ENCODE measurements around the gene FN1. TPM values are rescaled to one million over a fixed set of nuclear protein-coding genes. Genes with fewer than 3 reads are reported as not detected.

Gene FN1
- total and polyA plus RNA-seq, 2 of the 8 experiments (the other 6 are each of a cell fraction or from before 2014, with no cell fraction given) = 42.9 to 109 TPM

DNA sequence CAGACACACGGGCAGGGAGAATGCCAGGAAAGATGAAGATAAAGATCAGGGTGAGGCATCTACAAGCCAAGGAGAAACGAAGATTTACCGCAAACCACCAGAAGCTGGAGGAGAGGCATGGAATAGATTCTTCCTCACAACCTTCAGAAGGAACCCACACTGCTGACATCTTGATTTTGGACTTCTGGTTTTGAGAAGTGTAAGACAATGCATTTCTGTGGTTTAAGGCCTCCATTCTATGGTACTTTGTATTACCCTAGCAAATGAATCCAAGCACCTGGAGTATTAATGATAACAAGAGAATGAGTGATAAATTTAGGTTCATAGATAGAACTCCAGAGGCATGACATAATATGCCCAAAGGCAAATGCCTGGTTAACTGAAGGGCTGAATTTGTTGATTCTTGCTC is 11.8 kb upstream of the FN1 start:
- Histone ChIP-seq H3K23me2 (ENCODE audit: low read depth, low read length) (no peaks in the 10 kb centered on the region), H2AK5ac (ENCODE audit: low read depth, low read length) (no peak overlapping the region), H3K79me1 (ENCODE audit: low read depth, low read length) (no peaks in the 10 kb centered on the region), H3K4me2 (ENCODE audit: insufficient read depth in 1 of 2, low read depth in 2 of 2, low read length in 2 of 2) (no peak overlapping the region), H3K14ac (ENCODE audit: insufficient read length) (no peak overlapping the region), H3K56ac (replicated peaks; ENCODE audit: insufficient read length, low read depth, low read length) (no peak overlapping the region), H3K9ac (replicated peaks in 1 of 4; ENCODE audit: extremely low read depth in 1 of 4, low read depth in 3 of 4, low read length in 3 of 4) (no peak overlapping the region), H3K23ac (ENCODE audit: insufficient read length) (no peak overlapping the region), H4K8ac (ENCODE audit: extremely low read depth, insufficient read depth, low read length) (no peak overlapping the region), H3K4me1 (replicated peaks in 1 of 4; ENCODE audit: control insufficient read depth in 3 of 4, insufficient read depth in 4 of 4, low read length in 3 of 4) (no peaks in the 10 kb centered on the region), H2BK12ac (ENCODE audit: low read depth, low read length) (no peak overlapping the region), H2BK5ac (ENCODE audit: low read depth, low read length) (no peak overlapping the region), H4K91ac (replicated peaks; ENCODE audit: insufficient read length, low read length) (no peak overlapping the region), H2BK20ac (ENCODE audit: low read length) (no peak overlapping the region), H4K5ac (ENCODE audit: insufficient read length, low read depth, low read length) (no peak overlapping the region), H3K27me3 (replicated peaks in 1 of 4; ENCODE audit: control insufficient read depth in 3 of 4, extremely low read depth in 1 of 4, insufficient read depth in 3 of 4, low read length in 3 of 4) (no peaks in the 10 kb centered on the region), H2AFZ (ENCODE audit: low read length) (no peak overlapping the region), H3K4me3 (ENCODE audit: extremely low read depth in 1 of 4, insufficient read depth in 2 of 4, low read depth in 3 of 4, low read length in 4 of 4) (no peak overlapping the region), H3K36me3 (ENCODE audit: control insufficient read depth in 2 of 4, insufficient read depth in 4 of 4, low read length in 3 of 4) (no peaks in the 10 kb centered on the region), H3K27ac (ENCODE audit: low read depth, low read length) (no peak overlapping the region), H3K4ac (replicated peaks; ENCODE audit: insufficient read length, low read depth, low read length) (no peak overlapping the region), H3K18ac (ENCODE audit: extremely low read depth, low read length) (no peak overlapping the region), H2BK120ac (replicated peaks; ENCODE audit: low read depth, low read length) (no peak overlapping the region), H2BK15ac (ENCODE audit: low read length) (no peak overlapping the region), H3K9me3 (ENCODE audit: insufficient read depth in 2 of 2, low read depth in 1 of 2, low read length in 1 of 2) (no peaks in the 10 kb centered on the region), H3K79me2 (ENCODE audit: control insufficient read depth in 1 of 2, insufficient read depth in 2 of 2, low read length in 2 of 2) (no peaks in the 10 kb centered on the region), H4K20me1 (replicated peaks in 1 of 2; ENCODE audit: control insufficient read depth in 1 of 2, insufficient read depth in 2 of 2, low read length in 2 of 2) (no peaks in the 10 kb centered on the region)
- TF ChIP-seq NANOG (IDR thresholded peaks at IDR 0.05; ENCODE audit: insufficient read depth, low read depth, low read length, poor library complexity, severe bottlenecking) = no peak
- TF ChIP-seq CEBPB (IDR thresholded peaks at IDR 0.05; ENCODE audit: low read depth, low read length) = no peak
- DNase-seq (ENCODE audit: low read depth in 1 of 2, low spot score in 2 of 2) (no peak), FAIRE-seq (no peak)
- WGBS, 2 experiments (ENCODE audit: extremely low coverage in 1 of 2, insufficient coverage in 1 of 2, insufficient read length in 1 of 2, insufficient replicate concordance in 2 of 2, low coverage in 1 of 2, low lambda C conversion rate in 2 of 2, missing lambda C conversion rate in 1 of 2) = 87% methylated on average over 3 of the region's 3 CpGs; no CpG with 5 or more reads in 1 of the 2 experiments
- ChIA-PET CTCF (ENCODE audit: partially characterized antibody) (interaction anchor here (1.0 kb wide), 1 partner anchor 382 kb away, joined by 3 read pairs; no protein-coding TSS in a partner anchor), POLR2A (ENCODE audit: partially characterized antibody) (no interaction called here)
